ENCODE data around the gene ZNF678. TPM values are rescaled to one million over a fixed set of nuclear protein-coding genes. Genes with fewer than 3 reads are reported as not detected.

The ZNF678 gene
- total and polyA plus RNA-seq, 2 donors (not counting 1 experiment from before 2014, with no cell fraction given) = 5.5 to 16.0 TPM

GRCh38 chr1:227540170-227541098 is 22.9 kb upstream of the ZNF678 start:
- intact Hi-C loops (cut with micrococcal nuclease) = loop anchor here (5.0 kb wide), 1 partner anchor 993 kb away; the partner anchor contains the start of gene STUM
- Histone ChIP-seq H3K4me3 (ENCODE audit: control extremely low read depth in 1 of 5, extremely low read depth in 1 of 5, insufficient read depth in 1 of 5, low read depth in 2 of 5, low read length in 4 of 5) (no peak overlapping the region), H3K4me1 (ENCODE audit: control insufficient read depth in 2 of 2, insufficient read depth in 2 of 2, low read length in 2 of 2) (peaks cover 0 to 16% of the 10 kb centered on the region in 2 donors), H4K20me1 (ENCODE audit: control insufficient read depth, insufficient read depth, low read length, poor library complexity, severe bottlenecking) (no peaks in the 10 kb centered on the region), H3K9me3 (ENCODE audit: control extremely low read depth in 1 of 3, control insufficient read depth in 2 of 3, insufficient read depth in 1 of 3, low read length in 2 of 3) (peaks cover 0 to 12% (median 3%) of the 10 kb centered on the region in 3 donors), H3K9ac (ENCODE audit: low read length) (no peak overlapping the region), H3K4me2 (replicated peaks; ENCODE audit: low read depth, low read length, poor library complexity, severe bottlenecking) (no peak overlapping the region), H3K36me3 (replicated peaks in 1 of 2; ENCODE audit: control extremely low read depth in 1 of 2, control insufficient read depth in 1 of 2, extremely low read depth in 1 of 2, insufficient read depth in 2 of 2, low read length in 1 of 2) (no peaks in the 10 kb centered on the region), H2AFZ (ENCODE audit: insufficient read depth, low read depth, low read length, poor library complexity, severe bottlenecking) (no peak overlapping the region), H3K79me2 (ENCODE audit: control insufficient read depth, insufficient read depth, low read length) (no peaks in the 10 kb centered on the region), H3K27ac (ENCODE audit: low read length in 2 of 2) (no peak overlapping the region), H3K27me3 (replicated peaks in 1 of 4; ENCODE audit: control extremely low read depth in 1 of 4, control insufficient read depth in 3 of 4, insufficient read depth in 4 of 4, low read length in 3 of 4) (no peaks in the 10 kb centered on the region)
- Mint-ChIP-seq H3K4me1 (peaks cover 3% of the 10 kb centered on the region), H3K4me3 (no peak overlapping the region), H3K9me3 (ENCODE audit: insufficient read depth) (no peaks in the 10 kb centered on the region), H3K27me3 (peaks cover 5% of the 10 kb centered on the region), H3K27ac (no peak overlapping the region)
- ATAC-seq (ENCODE audit: low read depth) (no peak), DNase-seq (no peak)
- WGBS (ENCODE audit: insufficient coverage) = 97% methylated on average over 2 of the region's 5 CpGs
- CTCF ChIA-PET = interaction anchor here (1.3 kb wide), 1 partner anchor 17 kb away, joined by 6 read pairs; no protein-coding TSS in a partner anchor
- POLR2A ChIA-PET = no interaction called here
- TF ChIP-seq EZH2 (IDR thresholded peaks at IDR 0.05; ENCODE audit: borderline replicate concordance, insufficient read depth, low read depth, low read length, poor library complexity, severe bottlenecking) = no peak
- no peak for TF ChIP-seq CTCF (IDR thresholded peaks at IDR 0.05)

DNA sequence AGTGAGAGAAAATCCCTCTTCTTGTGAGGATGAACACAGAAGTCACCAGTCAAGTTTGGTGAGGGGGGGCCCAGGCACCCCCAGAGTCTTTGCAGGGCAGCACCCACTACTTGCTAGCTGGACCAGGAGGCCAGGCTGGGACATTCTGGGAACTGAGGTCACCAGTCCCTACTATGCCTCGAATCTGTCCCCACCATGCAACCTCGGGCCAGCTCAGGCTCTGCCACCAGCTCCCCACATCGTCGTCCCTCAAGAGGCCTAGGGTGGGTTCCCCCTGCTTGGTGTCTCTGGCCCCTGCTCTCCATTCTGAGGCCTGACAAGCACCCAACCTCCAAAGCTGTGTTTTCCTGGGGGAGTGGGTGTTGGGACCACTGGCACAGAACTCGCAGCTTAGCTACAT is 22.2 kb upstream of the ZNF678 start:
- Mint-ChIP-seq H3K27ac (no peak overlapping the region), H3K4me1 (peaks cover 3% of the 10 kb centered on the region)
- TF ChIP-seq EZH2 (IDR thresholded peaks at IDR 0.05; ENCODE audit: borderline replicate concordance, insufficient read depth, low read depth, low read length, poor library complexity, severe bottlenecking) (no peak), CTCF (IDR thresholded peaks at IDR 0.05) (no peak)

More for the DNA sequence above, 22.2 kb upstream of the ZNF678 start:
- ChIA-PET POLR2A (no interaction called here), CTCF (interaction anchor here (1.0 to 2.8 kb wide), 3 partner anchors 17 to 998 kb away, joined by 3 to 21 read pairs (median 6); partner anchors contain the start of gene ZNF678)
- ATAC-seq (ENCODE audit: low read depth) (no peak), DNase-seq (no peak)
- H3K9me3 ChIP-seq (ENCODE audit: control extremely low read depth in 1 of 3, control insufficient read depth in 2 of 3, insufficient read depth in 1 of 3, low read length in 2 of 3) = peaks cover 0 to 12% (median 0%) of the 10 kb centered on the region in 3 donors
- H3K4me1 ChIP-seq (ENCODE audit: control insufficient read depth in 2 of 2, insufficient read depth in 2 of 2, low read length in 2 of 2) = peaks cover 0 to 16% of the 10 kb centered on the region in 2 donors
- H3K36me3 ChIP-seq (replicated peaks in 1 of 2; ENCODE audit: control extremely low read depth in 1 of 2, control insufficient read depth in 1 of 2, extremely low read depth in 1 of 2, insufficient read depth in 2 of 2, low read length in 1 of 2) = no peaks in the 10 kb centered on the region
- H4K20me1 ChIP-seq (ENCODE audit: control insufficient read depth, insufficient read depth, low read length, poor library complexity, severe bottlenecking) = no peaks in the 10 kb centered on the region
- intact Hi-C loops (cut with micrococcal nuclease) = loop anchor here (5.0 kb wide), 1 partner anchor 994 kb away; the partner anchor contains the start of gene STUM
- Mint-ChIP-seq H3K4me3 (peak overlapping the region; percentile 68), H3K9me3 (ENCODE audit: insufficient read depth) (no peaks in the 10 kb centered on the region), H3K27me3 (peaks cover 5% of the 10 kb centered on the region)
- H3K4me3 ChIP-seq (ENCODE audit: control extremely low read depth in 1 of 5, extremely low read depth in 1 of 5, insufficient read depth in 1 of 5, low read depth in 2 of 5, low read length in 4 of 5) = no peak overlapping the region
- peak overlapping the region; percentile 97 for H2AFZ ChIP-seq (ENCODE audit: insufficient read depth, low read depth, low read length, poor library complexity, severe bottlenecking)
- H3K27ac ChIP-seq (ENCODE audit: low read length in 2 of 2) = no peak overlapping the region
- no peaks in the 10 kb centered on the region for H3K27me3 ChIP-seq (replicated peaks in 1 of 4; ENCODE audit: control extremely low read depth in 1 of 4, control insufficient read depth in 3 of 4, insufficient read depth in 4 of 4, low read length in 3 of 4)
- WGBS (ENCODE audit: insufficient coverage) = 100% methylated on average over 2 of the region's 5 CpGs
- no peak overlapping the region for H3K4me2 ChIP-seq (replicated peaks; ENCODE audit: low read depth, low read length, poor library complexity, severe bottlenecking)
- H3K79me2 ChIP-seq (ENCODE audit: control insufficient read depth, insufficient read depth, low read length) = no peaks in the 10 kb centered on the region
- H3K9ac ChIP-seq (ENCODE audit: low read length) = no peak overlapping the region

All from B cell (primary cell).